Upper lobe of left lung (tissue), 6 donors: Measurements from ENCODE around the gene PDE4B. TPM values are rescaled to one million over a fixed set of nuclear protein-coding genes. Genes with fewer than 3 reads are reported as not detected.
A peak's percentile ranks its signal among the peaks of the same experiment; 100 is the strongest.

ENCODE experiments used
- ATAC-seq, 2 donors: fragments of 200-7000 bp; cut with Tn5 transposase; one replicate each; pipeline ENCODE4 v1.9.1; 2022; ENCODE audit warnings: mild to moderate bottlenecking in 2 of 2, moderate library complexity in 2 of 2; ENCODE audit not compliant: low FRiP score in 2 of 2
- DNase-seq, 2 donors: peaks; one replicate each; pipeline ENCODE4 v3.0.0-alpha.2; 2019 to 2020
- H3K27ac ChIP-seq, 4 donors: fragments of 200-600 bp; sonication (generic); one replicate each; pipeline ENCODE4 v1.5.1; 2016 to 2019
- H3K27me3 ChIP-seq, 4 donors: fragments of 200-600 bp; sonication (generic); one replicate each; pipeline ENCODE4 v1.5.1; 2017 to 2019
- H3K36me3 ChIP-seq, 4 donors: fragments of 200-600 bp; sonication (generic); one replicate each; pipeline ENCODE4 v1.5.1; 2016 to 2019
- H3K4me1 ChIP-seq, 4 donors: fragments of 200-600 bp; sonication (generic); one replicate each; pipeline ENCODE4 v1.5.1; 2018 to 2019
- H3K4me3 ChIP-seq, 4 donors: fragments of 200-600 bp; sonication (generic); one replicate each; pipeline ENCODE4 v1.5.1; 2017 to 2019; ENCODE audit warnings: mild to moderate bottlenecking in 2 of 4, moderate library complexity in 1 of 4
- H3K9me3 ChIP-seq, 4 donors: fragments of 200-600 bp; sonication (generic); one replicate each; pipeline ENCODE4 v1.5.1; 2018 to 2019
- CTCF ChIP-seq, 6 experiments: fragments of 450-650 bp in 4 of 6; fragments of 200-600 bp in 2 of 6; sonication (generic) in 2 of 6; IDR thresholded peaks; one replicate each; pipeline ENCODE4 v1.5.1; 2016 to 2019; ENCODE audit warnings: antibody characterized with exemption in 6 of 6
- EP300 ChIP-seq, 4 donors: sonication (generic); formaldehyde crosslinking; IDR thresholded peaks; one replicate each; pipeline ENCODE4 v1.5.1; 2017; ENCODE audit warnings: antibody characterized with exemption in 4 of 4, control low read depth in 2 of 4
- POLR2A ChIP-seq, 4 donors: fragments of 450-650 bp; IDR thresholded peaks; one replicate each; pipeline ENCODE4 v1.5.1; 2016 to 2017; ENCODE audit warnings: antibody characterized with exemption in 4 of 4, mild to moderate bottlenecking in 2 of 4
- POLR2AphosphoS5 ChIP-seq, 2 donors: sonication (generic); formaldehyde crosslinking; IDR thresholded peaks; one replicate each; pipeline ENCODE4 v1.5.1; 2017; ENCODE audit warnings: antibody characterized with exemption in 2 of 2
- WGBS, 2 donors: methylation state at CpG; one replicate each; pipeline ENCODE4 v1.1.5; 2017 to 2018; 5-methylcytosine and 5-hydroxymethylcytosine counted together
- total RNA-seq, 6 donors: library from RNA; depleted of rRNA in 4 of 6; stranded (reverse); fragments of >200 nt in 4 of 6; gene quantifications; one replicate each; pipeline versions ENCODE4 v1.1.0 to v1.2.1, GENCODE V29; 2016 to 2021
- donor health status: DM: no; HTN: no; CAD: no; lungs with moderate emphysema.
- donor health status: DM: no; HTN: yes; CAD: no; lungs with severe emphysema.

Gene PDE4B
- total RNA-seq, 6 donors from 2014 or later: 8.1 to 61.6 (median 15.9) TPM

- DNase-seq (no peak), ATAC-seq (no peak)
- H3K27me3 ChIP-seq: no peaks in the 10 kb centered on the region
- WGBS, 2 donors: 94 to 95% methylated on average over 5 of the region's 5 CpGs
- H3K9me3 ChIP-seq: peaks cover 0 to 3% (median 0%) of the 10 kb centered on the region in 4 donors
- no peaks in the 10 kb centered on the region for H3K36me3 ChIP-seq
- peaks cover 8 to 19% (median 14%) of the 10 kb centered on the region in 4 donors for H3K4me1 ChIP-seq
- H3K27ac ChIP-seq: no peak overlapping the region
- no peak overlapping the region for H3K4me3 ChIP-seq
- no peak for TF ChIP-seq POLR2AphosphoS5 (IDR thresholded peaks at IDR 0.05)
- no peak for TF ChIP-seq CTCF (IDR thresholded peaks at IDR 0.05)
- no peak for TF ChIP-seq EP300 (IDR thresholded peaks at IDR 0.05)
- no peak for TF ChIP-seq POLR2A (IDR thresholded peaks at IDR 0.05)
Observed at GRCh38 chr1:65946960-65947359, 154.3 kb downstream of the PDE4B start.

- H3K4me1 ChIP-seq: peaks cover 8 to 19% (median 14%) of the 10 kb centered on the region in 4 donors
- peak overlapping the region; percentile 1 to 52 (median 28) for H3K27ac ChIP-seq
- TF ChIP-seq POLR2A (IDR thresholded peaks at IDR 0.05): no peak
- TF ChIP-seq CTCF (IDR thresholded peaks at IDR 0.05): peak in 1 of 6 experiments; percentile 19
- peak in 1 of 2 donors; percentile 19 for TF ChIP-seq POLR2AphosphoS5 (IDR thresholded peaks at IDR 0.05)
- DNase-seq: no peak
- H3K36me3 ChIP-seq: no peaks in the 10 kb centered on the region
- peak; percentile 41 to 47 for ATAC-seq
- no peaks in the 10 kb centered on the region for H3K9me3 ChIP-seq
- no peaks in the 10 kb centered on the region for H3K27me3 ChIP-seq
- WGBS, 2 donors: 64 to 83% methylated on average over 7 of the region's 7 CpGs
- H3K4me3 ChIP-seq: no peak overlapping the region
Observed at GRCh38 chr1:65948609-65949229, 156.0 kb downstream of the PDE4B start.

GRCh38 chr1:65949230-65949626 lies 156.5 kb downstream of the PDE4B start:
- 45 to 76% methylated on average over 2 of the region's 2 CpGs for WGBS, 2 donors
- no peaks in the 10 kb centered on the region for H3K36me3 ChIP-seq
- no peaks in the 10 kb centered on the region for H3K9me3 ChIP-seq
- H3K27me3 ChIP-seq: no peaks in the 10 kb centered on the region
- peak in 1 of 2 donors; percentile 33 for DNase-seq
- peak overlapping the region in 2 of 4 donors; percentile 38 to 52 for H3K27ac ChIP-seq
- TF ChIP-seq CTCF (IDR thresholded peaks at IDR 0.05): no peak
- no peak for TF ChIP-seq EP300 (IDR thresholded peaks at IDR 0.05)
- no peak for TF ChIP-seq POLR2A (IDR thresholded peaks at IDR 0.05)
- TF ChIP-seq POLR2AphosphoS5 (IDR thresholded peaks at IDR 0.05): no peak
- ATAC-seq: peak; percentile 21 to 31
- peaks cover 8 to 19% (median 14%) of the 10 kb centered on the region in 4 donors for H3K4me1 ChIP-seq
- no peak overlapping the region for H3K4me3 ChIP-seq

GRCh38 chr1:65949933-65950332 lies 157.2 kb downstream of the PDE4B start:
- TF ChIP-seq POLR2AphosphoS5 (IDR thresholded peaks at IDR 0.05) (no peak), POLR2A (IDR thresholded peaks at IDR 0.05) (no peak), EP300 (IDR thresholded peaks at IDR 0.05) (no peak)
- H3K9me3 ChIP-seq: no peaks in the 10 kb centered on the region
- H3K27ac ChIP-seq: peak overlapping the region in 1 of 4 donors; percentile 38
- no peaks in the 10 kb centered on the region for H3K36me3 ChIP-seq
- H3K4me3 ChIP-seq: no peak overlapping the region
- 65 to 68% methylated on average over 3 of the region's 3 CpGs for WGBS, 2 donors
- ATAC-seq (no peak), DNase-seq (no peak)
- H3K27me3 ChIP-seq: no peaks in the 10 kb centered on the region
- peaks cover 8 to 19% (median 14%) of the 10 kb centered on the region in 4 donors for H3K4me1 ChIP-seq

- ATAC-seq: no peak
Observed at GRCh38 chr1:65952696-65953095, 160.0 kb downstream of the PDE4B start.

More at GRCh38 chr1:65952696-65953095, 160.0 kb downstream of the PDE4B start:
- DNase-seq: no peak
- Histone ChIP-seq H3K27ac (no peak overlapping the region), H3K27me3 (no peaks in the 10 kb centered on the region), H3K9me3 (no peaks in the 10 kb centered on the region), H3K4me3 (no peak overlapping the region), H3K4me1 (peaks cover 10 to 19% (median 15%) of the 10 kb centered on the region in 4 donors), H3K36me3 (no peaks in the 10 kb centered on the region)
- TF ChIP-seq CTCF (IDR thresholded peaks at IDR 0.05) (no peak), EP300 (IDR thresholded peaks at IDR 0.05) (no peak), POLR2AphosphoS5 (IDR thresholded peaks at IDR 0.05) (no peak), POLR2A (IDR thresholded peaks at IDR 0.05) (no peak)
- 77% methylated on average over 3 of the region's 3 CpGs for WGBS, 2 donors
